GM12878 (cell line): ENCODE data around the gene CWC27.

Experiments
- BRCA1 ChIP-seq: IDR thresholded peaks from 2 replicates; pipeline ENCODE4 v1.6.1; 2011; ENCODE audit warnings: low read depth, low read length, improper control_type of control experiment
- EP300 ChIP-seq, 2 experiments: fragments of 150-350 bp in 1 of 2; IDR thresholded peaks; 2 replicates each; pipeline ENCODE4 v1.6.1; 2011 to 2012; ENCODE audit warnings: low read depth in 2 of 2, low read length in 2 of 2, borderline replicate concordance in 1 of 2, improper control_type of control experiment in 1 of 2, inconsistent platforms in 1 of 2; ENCODE audit not compliant: control insufficient read depth in 1 of 2
- IKZF1 ChIP-seq: fragments of 450-650 bp; conservative IDR thresholded peaks from 2 replicates; pipeline ENCODE4 v1.6.1; 2017; ENCODE audit warnings: antibody characterized with exemption, mild to moderate bottlenecking
- SP1 ChIP-seq: IDR thresholded peaks from one replicate; pipeline ENCODE4 v1.6.1; 2011; ENCODE audit warnings: low read depth, low read length
- STAT1 ChIP-seq: fragments of 450-650 bp; conservative IDR thresholded peaks from 2 replicates; pipeline ENCODE4 v1.6.1; 2014; ENCODE audit warnings: antibody characterized with exemption, mild to moderate bottlenecking
- TAF1 ChIP-seq: IDR thresholded peaks from 2 replicates; pipeline ENCODE4 v1.6.1; 2011; ENCODE audit warnings: mild to moderate bottlenecking, low read depth, low read length, borderline replicate concordance
- TF ChIP-seq, protein P1 (sequence below), 3 experiments: IDR thresholded peaks in 2 of 3; conservative IDR thresholded peaks in 1 of 3; 2 replicates each; pipeline ENCODE4 v1.5.1; 2011; ENCODE audit warnings: low read depth in 3 of 3, low read length in 3 of 3, mild to moderate bottlenecking in 3 of 3, control low read depth in 2 of 3, moderate library complexity in 2 of 3, inconsistent platforms in 1 of 3, mixed read lengths in 1 of 3; ENCODE audit not compliant: control insufficient read depth in 2 of 3, insufficient read depth in 1 of 3; ENCODE audit errors: extremely low read depth in 1 of 3

DNA sequence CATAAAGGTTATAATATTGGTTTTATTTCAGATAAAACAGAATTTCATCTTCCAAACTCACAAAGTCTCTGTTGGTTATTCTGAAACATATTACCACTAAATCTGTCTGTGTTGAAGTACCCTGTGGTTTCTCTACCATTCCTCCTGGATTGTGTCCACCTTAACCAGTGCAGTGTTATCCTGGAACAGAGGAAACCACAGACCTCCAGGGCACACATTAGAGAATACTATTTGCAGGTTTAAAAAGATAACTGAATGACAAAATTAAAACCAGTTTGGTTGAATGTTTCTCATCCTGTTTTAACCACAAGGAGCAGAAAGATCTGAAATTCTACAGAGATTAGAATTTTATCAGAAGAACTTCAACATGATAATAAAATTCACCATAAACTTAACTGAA, 251.8 kb downstream of the CWC27 start:
- TF ChIP-seq SP1, result no peak
- TF ChIP-seq, protein P1, sequence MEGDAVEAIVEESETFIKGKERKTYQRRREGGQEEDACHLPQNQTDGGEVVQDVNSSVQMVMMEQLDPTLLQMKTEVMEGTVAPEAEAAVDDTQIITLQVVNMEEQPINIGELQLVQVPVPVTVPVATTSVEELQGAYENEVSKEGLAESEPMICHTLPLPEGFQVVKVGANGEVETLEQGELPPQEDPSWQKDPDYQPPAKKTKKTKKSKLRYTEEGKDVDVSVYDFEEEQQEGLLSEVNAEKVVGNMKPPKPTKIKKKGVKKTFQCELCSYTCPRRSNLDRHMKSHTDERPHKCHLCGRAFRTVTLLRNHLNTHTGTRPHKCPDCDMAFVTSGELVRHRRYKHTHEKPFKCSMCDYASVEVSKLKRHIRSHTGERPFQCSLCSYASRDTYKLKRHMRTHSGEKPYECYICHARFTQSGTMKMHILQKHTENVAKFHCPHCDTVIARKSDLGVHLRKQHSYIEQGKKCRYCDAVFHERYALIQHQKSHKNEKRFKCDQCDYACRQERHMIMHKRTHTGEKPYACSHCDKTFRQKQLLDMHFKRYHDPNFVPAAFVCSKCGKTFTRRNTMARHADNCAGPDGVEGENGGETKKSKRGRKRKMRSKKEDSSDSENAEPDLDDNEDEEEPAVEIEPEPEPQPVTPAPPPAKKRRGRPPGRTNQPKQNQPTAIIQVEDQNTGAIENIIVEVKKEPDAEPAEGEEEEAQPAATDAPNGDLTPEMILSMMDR (IDR thresholded peaks at IDR 0.05 in 2 of 3, conservative IDR thresholded peaks at IDR 0.05 in 1 of 3; ENCODE audit: control insufficient read depth in 2 of 3, extremely low read depth in 1 of 3, insufficient read depth in 1 of 3, low read depth in 3 of 3, low read length in 3 of 3), result no peak
- no peak for TF ChIP-seq STAT1
- no peak for TF ChIP-seq IKZF1
- TF ChIP-seq TAF1, result no peak
- no peak for TF ChIP-seq EP300 (IDR thresholded peaks at IDR 0.05; ENCODE audit: borderline replicate concordance in 1 of 2, control insufficient read depth in 1 of 2, low read depth in 2 of 2, low read length in 2 of 2)
- no peak for TF ChIP-seq BRCA1
